Neural progenitor cell (in vitro differentiated cells): ENCODE data around the gene TARS1.

ENCODE experiments used
- CTCF ChIP-seq: fragments of 200-600 bp; sonication (generic); IDR thresholded peaks from 2 replicates; pipeline ENCODE4 v1.5.1; 2017; ENCODE audit warnings: antibody characterized with exemption, mild to moderate bottlenecking
- EZH2 ChIP-seq: fragments of 200-600 bp; sonication (generic); IDR thresholded peaks from 2 replicates; pipeline ENCODE4 v1.6.1; 2017; ENCODE audit warnings: antibody characterized with exemption, mild to moderate bottlenecking, moderate library complexity
- EZH2phosphoT487 ChIP-seq: fragments of 200-600 bp; sonication (generic); IDR thresholded peaks from 2 replicates; pipeline ENCODE4 v1.6.1; 2017; ENCODE audit warnings: antibody characterized with exemption

GRCh38 chr5:33494466-33494865 is 53.7 kb downstream of the TARS1 start:
- TF ChIP-seq CTCF: no peak
- no peak for TF ChIP-seq EZH2
- TF ChIP-seq EZH2phosphoT487: no peak
